GM12801 (cell line): ENCODE results near the gene PFKFB3.

Experiments used
- CTCF ChIP-seq: IDR thresholded peaks from one replicate; pipeline ENCODE4 v1.5.1; 2011; ENCODE audit warnings: control low read depth; ENCODE audit not compliant: insufficient read length; ENCODE audit errors: extremely low read depth

The PFKFB3 gene

GRCh38 chr10:6255548-6256061, 52.9 kb downstream of the PFKFB3 start:
- no peak for TF ChIP-seq CTCF

- TF ChIP-seq CTCF: no peak
These were observed 53.7 kb downstream of the PFKFB3 start for GRCh38 chr10:6256439-6256838.

- TF ChIP-seq CTCF: no peak
These were observed 56.4 kb downstream of the PFKFB3 start for GRCh38 chr10:6259153-6259552.

GRCh38 chr10:6260843-6261242, 58.1 kb downstream of the PFKFB3 start:
- no peak for TF ChIP-seq CTCF

GRCh38 chr10:6267941-6268340, 65.2 kb downstream of the PFKFB3 start:
- TF ChIP-seq CTCF: no peak

- no peak for TF ChIP-seq CTCF
These were observed 66.7 kb downstream of the PFKFB3 start for GRCh38 chr10:6269432-6269831.

- no peak for TF ChIP-seq CTCF
These were observed 67.5 kb downstream of the PFKFB3 start for GRCh38 chr10:6269953-6270867.
